Endothelial cell (in vitro differentiated cells): ENCODE measurements around the gene KIAA0408. TPM values are rescaled to one million over a fixed set of nuclear protein-coding genes. Genes with fewer than 3 reads are reported as not detected.

Experiments used
- DNase-seq: peaks from one replicate; pipeline ENCODE4 v3.0.0; 2021; ENCODE audit warnings: low spot score
- H3K27ac Mint-ChIP-seq: one replicate; pipeline ENCODE4 v1.8.0; 2021; ENCODE audit warnings: mixed read lengths, inconsistent platforms; ENCODE audit not compliant: unreplicated experiment
- H3K27me3 Mint-ChIP-seq: one replicate; pipeline ENCODE4 v1.8.0; 2021; ENCODE audit warnings: mild to moderate bottlenecking, moderate library complexity, mixed read lengths, inconsistent platforms; ENCODE audit not compliant: unreplicated experiment
- H3K36me3 Mint-ChIP-seq: one replicate; pipeline ENCODE4 v1.8.0; 2021; ENCODE audit warnings: mild to moderate bottlenecking, low read depth, mixed read lengths, inconsistent platforms; ENCODE audit not compliant: unreplicated experiment
- H3K4me1 Mint-ChIP-seq: one replicate; pipeline ENCODE4 v1.8.0; 2021; ENCODE audit warnings: mild to moderate bottlenecking, mixed read lengths, inconsistent platforms; ENCODE audit not compliant: unreplicated experiment
- H3K4me3 Mint-ChIP-seq: one replicate; pipeline ENCODE4 v1.8.0; 2021; ENCODE audit warnings: mild to moderate bottlenecking, mixed read lengths, inconsistent platforms; ENCODE audit not compliant: unreplicated experiment
- H3K9me3 Mint-ChIP-seq: one replicate; pipeline ENCODE4 v1.8.0; 2021; ENCODE audit warnings: mixed read lengths, inconsistent platforms; ENCODE audit not compliant: unreplicated experiment
- long read RNA-seq: library from polyadenylated mRNA; unstranded; transcript quantifications from one replicate; pipeline ENCODE4 v2.0.0, GENCODE V29; 2020; ENCODE audit not compliant: unreplicated experiment
- total RNA-seq: library from RNA; stranded (reverse); fragmentation: NEBNext Ultra II Directional; extraction: Animal tissue kit (Norgen Biotek cat#: 25700); gene quantifications from one replicate; pipeline ENCODE4 v1.2.1, GENCODE V29; 2021; ENCODE audit not compliant: unreplicated experiment
- TF ChIP-seq, protein P1 (sequence below): fragments of 200-600 bp; sonication (generic); IDR thresholded peaks from one replicate; pipeline ENCODE4 v1.5.0; 2021; ENCODE audit warnings: antibody characterized with exemption; ENCODE audit not compliant: unreplicated experiment

The KIAA0408 gene
- 6.4 TPM for total RNA-seq
- long read RNA-seq, result 0 reads

DNA sequence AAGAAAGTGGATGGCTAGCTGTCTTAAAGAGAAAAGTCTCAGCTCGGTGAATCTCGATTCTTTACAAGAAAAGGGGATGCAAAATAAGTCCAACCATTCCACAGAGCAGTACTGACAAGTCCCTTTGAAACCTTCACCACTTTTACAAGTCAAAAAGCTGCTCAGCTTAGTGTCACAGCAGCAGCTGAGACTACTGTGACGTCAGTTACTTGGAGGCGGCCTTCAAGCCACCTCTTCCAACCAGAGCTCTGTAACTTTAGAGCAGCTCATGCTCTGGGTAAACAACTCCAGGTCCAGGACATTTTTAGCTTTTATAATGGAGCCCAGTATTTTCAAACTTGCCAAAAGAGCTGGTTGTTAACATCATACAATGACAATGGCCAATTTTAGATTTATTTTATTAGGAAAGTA is at the start of gene KIAA0408:
KIAA0408 (minus strand) TSS at position 159 of the 411 bp plus-strand sequence. CDS start 5,408 bp downstream, outside the sequence.
- TF ChIP-seq, protein P1, sequence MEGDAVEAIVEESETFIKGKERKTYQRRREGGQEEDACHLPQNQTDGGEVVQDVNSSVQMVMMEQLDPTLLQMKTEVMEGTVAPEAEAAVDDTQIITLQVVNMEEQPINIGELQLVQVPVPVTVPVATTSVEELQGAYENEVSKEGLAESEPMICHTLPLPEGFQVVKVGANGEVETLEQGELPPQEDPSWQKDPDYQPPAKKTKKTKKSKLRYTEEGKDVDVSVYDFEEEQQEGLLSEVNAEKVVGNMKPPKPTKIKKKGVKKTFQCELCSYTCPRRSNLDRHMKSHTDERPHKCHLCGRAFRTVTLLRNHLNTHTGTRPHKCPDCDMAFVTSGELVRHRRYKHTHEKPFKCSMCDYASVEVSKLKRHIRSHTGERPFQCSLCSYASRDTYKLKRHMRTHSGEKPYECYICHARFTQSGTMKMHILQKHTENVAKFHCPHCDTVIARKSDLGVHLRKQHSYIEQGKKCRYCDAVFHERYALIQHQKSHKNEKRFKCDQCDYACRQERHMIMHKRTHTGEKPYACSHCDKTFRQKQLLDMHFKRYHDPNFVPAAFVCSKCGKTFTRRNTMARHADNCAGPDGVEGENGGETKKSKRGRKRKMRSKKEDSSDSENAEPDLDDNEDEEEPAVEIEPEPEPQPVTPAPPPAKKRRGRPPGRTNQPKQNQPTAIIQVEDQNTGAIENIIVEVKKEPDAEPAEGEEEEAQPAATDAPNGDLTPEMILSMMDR, result no peak
- no peaks in the 10 kb centered on the region for H3K4me1 Mint-ChIP-seq
- H3K9me3 Mint-ChIP-seq, result no peaks in the 10 kb centered on the region
- H3K27ac Mint-ChIP-seq, result no peak within 1 kb of the TSS
- no peaks in the 10 kb centered on the region for H3K36me3 Mint-ChIP-seq
- H3K27me3 Mint-ChIP-seq, result no peaks in the 10 kb centered on the region
- no peak for DNase-seq
- no peak within 1 kb of the TSS for H3K4me3 Mint-ChIP-seq

DNA sequence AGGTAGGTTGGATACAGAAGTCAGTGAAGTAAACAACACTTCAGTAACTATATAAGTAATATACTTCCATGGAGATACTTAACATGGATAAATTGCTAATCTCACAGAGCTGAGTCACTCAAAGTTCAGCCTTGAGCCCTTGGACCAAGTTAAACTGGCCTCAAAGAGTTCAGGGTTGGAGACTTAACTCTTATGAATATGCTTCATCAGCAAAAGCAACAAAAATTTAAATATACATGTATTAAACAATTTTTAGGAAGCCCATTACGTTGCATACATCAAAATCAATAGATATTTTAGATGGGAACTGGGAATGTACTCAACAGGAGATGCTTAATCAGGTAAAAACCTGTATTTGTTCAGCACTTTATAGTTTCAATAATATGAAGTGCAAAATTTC is 47.7 kb upstream of the KIAA0408 start:
- Mint-ChIP-seq H3K9me3 (no peaks in the 10 kb centered on the region), H3K27me3 (no peaks in the 10 kb centered on the region), H3K36me3 (peaks cover 7% of the 10 kb centered on the region)

DNA sequence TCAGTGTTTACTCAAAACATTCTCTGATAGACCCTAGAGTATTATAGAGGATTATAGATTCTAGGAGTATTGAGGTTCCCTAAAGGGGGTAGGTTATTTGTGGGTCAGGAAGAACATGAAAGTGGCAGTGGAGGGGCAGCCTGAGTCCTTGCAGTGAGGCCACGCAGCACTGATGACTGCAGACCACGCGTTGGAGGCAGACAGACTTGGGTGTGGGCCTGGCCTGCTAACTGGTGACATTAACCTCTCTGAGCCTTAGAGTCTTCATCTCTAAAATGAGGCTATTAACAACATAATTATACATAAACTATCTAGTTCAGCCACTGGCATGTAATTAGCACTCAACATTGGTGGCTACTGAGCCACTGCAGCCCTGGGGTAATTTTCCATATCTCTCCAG is 43.8 kb upstream of the KIAA0408 start:
- TF ChIP-seq, protein P1, result no peak
- no peaks in the 10 kb centered on the region for H3K9me3 Mint-ChIP-seq
- H3K4me3 Mint-ChIP-seq, result no peak overlapping the region
- no peak overlapping the region for H3K27ac Mint-ChIP-seq
- H3K4me1 Mint-ChIP-seq, result no peaks in the 10 kb centered on the region
- H3K36me3 Mint-ChIP-seq, result no peaks in the 10 kb centered on the region
- DNase-seq, result no peak
- no peaks in the 10 kb centered on the region for H3K27me3 Mint-ChIP-seq

More for the DNA sequence above, 47.7 kb upstream of the KIAA0408 start:
- no peak for DNase-seq
- TF ChIP-seq, protein P1, result no peak
- Mint-ChIP-seq H3K4me3 (no peak overlapping the region), H3K4me1 (no peaks in the 10 kb centered on the region), H3K27ac (no peak overlapping the region)

DNA sequence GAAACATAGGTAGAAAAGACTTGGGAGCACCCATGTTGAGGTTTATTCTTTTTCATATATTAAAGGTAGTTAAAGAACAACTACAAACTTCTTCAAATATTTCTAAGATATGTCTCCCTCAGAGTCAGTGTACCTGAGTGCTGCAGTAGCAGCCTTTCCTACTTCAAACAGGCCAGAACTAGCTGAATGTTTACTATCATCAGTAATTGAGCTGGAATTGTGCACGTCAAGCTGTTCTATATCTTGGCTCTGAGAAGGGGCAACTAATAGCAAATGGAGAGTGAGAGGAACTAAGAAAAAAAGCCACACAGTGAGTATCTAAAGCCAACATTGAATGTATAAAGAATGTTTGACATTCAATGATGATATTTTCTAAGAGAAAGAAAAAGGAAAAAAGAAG is 38.2 kb upstream of the KIAA0408 start:
- peaks cover 7% of the 10 kb centered on the region for H3K4me1 Mint-ChIP-seq
- TF ChIP-seq, protein P1, result no peak
- DNase-seq, result no peak
- no peaks in the 10 kb centered on the region for H3K27me3 Mint-ChIP-seq
- no peaks in the 10 kb centered on the region for H3K9me3 Mint-ChIP-seq
- no peak overlapping the region for H3K4me3 Mint-ChIP-seq
- no peak overlapping the region for H3K27ac Mint-ChIP-seq
- no peaks in the 10 kb centered on the region for H3K36me3 Mint-ChIP-seq

DNA sequence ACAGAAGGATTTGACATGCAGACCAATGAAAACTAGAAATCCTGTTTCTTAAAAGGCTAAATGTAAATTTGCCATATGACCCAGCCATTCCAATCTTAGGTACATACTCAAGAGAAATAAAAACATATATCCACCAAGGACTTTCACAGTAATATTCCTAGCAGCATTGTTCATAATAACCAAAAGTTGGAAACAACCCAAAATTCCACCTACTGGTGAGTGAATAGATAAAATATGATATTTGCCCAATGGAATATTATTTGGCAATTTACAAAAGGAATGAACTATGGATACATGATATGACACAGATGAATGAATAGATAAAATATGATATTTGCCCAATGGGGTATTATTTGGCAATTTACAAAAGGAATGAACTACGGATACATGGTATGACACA is 37.3 kb upstream of the KIAA0408 start:
- Mint-ChIP-seq H3K27ac (no peak overlapping the region), H3K4me3 (no peak overlapping the region), H3K4me1 (peaks cover 7% of the 10 kb centered on the region), H3K27me3 (no peaks in the 10 kb centered on the region), H3K9me3 (no peaks in the 10 kb centered on the region), H3K36me3 (peaks cover 6% of the 10 kb centered on the region)
- DNase-seq, result no peak
- TF ChIP-seq, protein P1, result no peak
